ENCODE measurements around the gene AP2A1. TPM values are rescaled to one million over a fixed set of nuclear protein-coding genes. Genes with fewer than 3 reads are reported as not detected.
A peak's percentile ranks its signal among the peaks of the same experiment; 100 is the strongest.

AP2A1 gene
- total RNA-seq, 1 experiment from 2014 or later, result 119 TPM

DNA sequence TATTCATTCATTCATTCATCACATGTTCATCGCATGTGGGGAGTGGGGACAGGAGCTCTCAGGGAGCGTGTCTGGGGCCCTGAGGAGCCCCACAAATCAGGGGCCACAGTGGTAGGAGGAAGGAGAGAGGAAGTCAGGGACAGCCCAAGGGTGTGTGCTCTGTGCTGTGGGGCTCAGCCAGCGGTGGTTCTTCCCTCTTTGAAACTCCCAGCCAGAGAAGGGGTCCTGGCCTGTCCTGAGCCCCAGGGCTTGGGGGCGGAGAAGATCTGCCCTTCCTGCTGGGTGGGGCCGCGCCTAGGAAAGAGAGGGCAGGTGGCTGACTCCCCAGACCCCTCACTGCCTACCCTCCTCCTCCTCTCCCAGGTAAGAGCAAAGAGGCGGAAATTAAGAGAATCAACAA is 14.6 kb downstream of the AP2A1 start:
- no peak; the same call in 1 of the 2 replicates for ATAC-seq
- CTCF ChIA-PET, result interaction anchor here (1.0 kb wide), 1 partner anchor 24 kb away, joined by 3 read pairs; no protein-coding TSS in a partner anchor
- Mint-ChIP-seq H3K27ac (peak overlapping the region; percentile 43; the same call in 1 of the 2 replicates), H3K4me1 (peaks cover 7% of the 10 kb centered on the region), H3K9me3 (no peaks in the 10 kb centered on the region), H3K27me3 (ENCODE audit: low read depth) (no peaks in the 10 kb centered on the region), H3K4me3 (no peak overlapping the region), H3K36me3 (peaks cover 20% of the 10 kb centered on the region)
- DNase-seq (ENCODE audit: low spot score), result no peak
- POLR2A ChIA-PET, result no interaction called here
- TF ChIP-seq PRDM15 (CRISPR knock-in tag; IDR thresholded peaks at IDR 0.05) (no peak), ZMAT4 (CRISPR knock-in tag; IDR thresholded peaks at IDR 0.05) (no peak), PREB (CRISPR knock-in tag; IDR thresholded peaks at IDR 0.05; ENCODE audit: borderline replicate concordance) (no peak), EMX1 (CRISPR knock-in tag; IDR thresholded peaks at IDR 0.05) (no peak), JUN (CRISPR knock-in tag; IDR thresholded peaks at IDR 0.05) (no peak), PRRX2 (CRISPR knock-in tag; IDR thresholded peaks at IDR 0.05) (no peak)
- TF ChIP-seq, protein P1, sequence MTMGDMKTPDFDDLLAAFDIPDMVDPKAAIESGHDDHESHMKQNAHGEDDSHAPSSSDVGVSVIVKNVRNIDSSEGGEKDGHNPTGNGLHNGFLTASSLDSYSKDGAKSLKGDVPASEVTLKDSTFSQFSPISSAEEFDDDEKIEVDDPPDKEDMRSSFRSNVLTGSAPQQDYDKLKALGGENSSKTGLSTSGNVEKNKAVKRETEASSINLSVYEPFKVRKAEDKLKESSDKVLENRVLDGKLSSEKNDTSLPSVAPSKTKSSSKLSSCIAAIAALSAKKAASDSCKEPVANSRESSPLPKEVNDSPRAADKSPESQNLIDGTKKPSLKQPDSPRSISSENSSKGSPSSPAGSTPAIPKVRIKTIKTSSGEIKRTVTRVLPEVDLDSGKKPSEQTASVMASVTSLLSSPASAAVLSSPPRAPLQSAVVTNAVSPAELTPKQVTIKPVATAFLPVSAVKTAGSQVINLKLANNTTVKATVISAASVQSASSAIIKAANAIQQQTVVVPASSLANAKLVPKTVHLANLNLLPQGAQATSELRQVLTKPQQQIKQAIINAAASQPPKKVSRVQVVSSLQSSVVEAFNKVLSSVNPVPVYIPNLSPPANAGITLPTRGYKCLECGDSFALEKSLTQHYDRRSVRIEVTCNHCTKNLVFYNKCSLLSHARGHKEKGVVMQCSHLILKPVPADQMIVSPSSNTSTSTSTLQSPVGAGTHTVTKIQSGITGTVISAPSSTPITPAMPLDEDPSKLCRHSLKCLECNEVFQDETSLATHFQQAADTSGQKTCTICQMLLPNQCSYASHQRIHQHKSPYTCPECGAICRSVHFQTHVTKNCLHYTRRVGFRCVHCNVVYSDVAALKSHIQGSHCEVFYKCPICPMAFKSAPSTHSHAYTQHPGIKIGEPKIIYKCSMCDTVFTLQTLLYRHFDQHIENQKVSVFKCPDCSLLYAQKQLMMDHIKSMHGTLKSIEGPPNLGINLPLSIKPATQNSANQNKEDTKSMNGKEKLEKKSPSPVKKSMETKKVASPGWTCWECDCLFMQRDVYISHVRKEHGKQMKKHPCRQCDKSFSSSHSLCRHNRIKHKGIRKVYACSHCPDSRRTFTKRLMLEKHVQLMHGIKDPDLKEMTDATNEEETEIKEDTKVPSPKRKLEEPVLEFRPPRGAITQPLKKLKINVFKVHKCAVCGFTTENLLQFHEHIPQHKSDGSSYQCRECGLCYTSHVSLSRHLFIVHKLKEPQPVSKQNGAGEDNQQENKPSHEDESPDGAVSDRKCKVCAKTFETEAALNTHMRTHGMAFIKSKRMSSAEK (CRISPR knock-in tag; IDR thresholded peaks at IDR 0.05; ENCODE audit: borderline replicate concordance), result no peak

DNA sequence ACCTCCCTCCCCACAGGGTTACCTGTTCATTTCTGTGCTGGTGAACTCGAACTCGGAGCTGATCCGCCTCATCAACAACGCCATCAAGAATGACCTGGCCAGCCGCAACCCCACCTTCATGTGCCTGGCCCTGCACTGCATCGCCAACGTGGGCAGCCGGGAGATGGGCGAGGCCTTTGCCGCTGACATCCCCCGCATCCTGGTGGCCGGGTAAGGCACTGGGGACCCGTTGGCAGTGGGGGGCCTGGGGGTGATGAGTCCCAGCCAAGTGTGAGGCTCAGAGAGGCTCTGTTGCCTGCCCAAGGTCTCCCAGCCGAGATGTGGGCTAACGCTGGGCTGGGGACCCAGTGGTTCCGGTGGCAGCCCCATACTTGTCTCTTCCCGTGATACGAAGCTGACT is 15.7 kb downstream of the AP2A1 start:
- H3K27me3 Mint-ChIP-seq (ENCODE audit: low read depth), result no peaks in the 10 kb centered on the region
- peaks cover 24% of the 10 kb centered on the region for H3K36me3 Mint-ChIP-seq
- ATAC-seq, result no peak
- H3K9me3 Mint-ChIP-seq, result no peaks in the 10 kb centered on the region
- no peak for DNase-seq (ENCODE audit: low spot score)
- ChIA-PET CTCF (no interaction called here), POLR2A (no interaction called here)
- no peak overlapping the region for H3K4me3 Mint-ChIP-seq
- peaks cover 7% of the 10 kb centered on the region for H3K4me1 Mint-ChIP-seq
- H3K27ac Mint-ChIP-seq, result no peak overlapping the region
- TF ChIP-seq ZNF512 (CRISPR knock-in tag; IDR thresholded peaks at IDR 0.05; ENCODE audit: borderline replicate concordance) (no peak), ESRRA (CRISPR knock-in tag; IDR thresholded peaks at IDR 0.05; ENCODE audit: borderline replicate concordance) (no peak), ERG (CRISPR knock-in tag; IDR thresholded peaks at IDR 0.05) (no peak), KAT7 (CRISPR knock-in tag; IDR thresholded peaks at IDR 0.05; ENCODE audit: borderline replicate concordance) (no peak), FOXJ3 (CRISPR knock-in tag; IDR thresholded peaks at IDR 0.05; ENCODE audit: borderline replicate concordance) (no peak), TEAD1 (CRISPR knock-in tag; IDR thresholded peaks at IDR 0.05) (no peak), GRHL2 (CRISPR knock-in tag; IDR thresholded peaks at IDR 0.05; ENCODE audit: insufficient replicate concordance, severe bottlenecking) (no peak)
- TF ChIP-seq, protein P2, sequence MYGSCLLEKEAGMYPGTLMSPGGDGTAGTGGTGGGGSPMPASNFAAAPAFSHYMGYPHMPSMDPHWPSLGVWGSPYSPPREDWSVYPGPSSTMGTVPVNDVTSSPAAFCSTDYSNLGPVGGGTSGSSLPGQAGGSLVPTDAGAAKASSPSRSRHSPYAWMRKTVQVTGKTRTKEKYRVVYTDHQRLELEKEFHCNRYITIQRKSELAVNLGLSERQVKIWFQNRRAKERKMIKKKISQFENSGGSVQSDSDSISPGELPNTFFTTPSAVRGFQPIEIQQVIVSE (CRISPR knock-in tag; IDR thresholded peaks at IDR 0.05; ENCODE audit: borderline replicate concordance), result no peak
- TF ChIP-seq, protein P3, sequence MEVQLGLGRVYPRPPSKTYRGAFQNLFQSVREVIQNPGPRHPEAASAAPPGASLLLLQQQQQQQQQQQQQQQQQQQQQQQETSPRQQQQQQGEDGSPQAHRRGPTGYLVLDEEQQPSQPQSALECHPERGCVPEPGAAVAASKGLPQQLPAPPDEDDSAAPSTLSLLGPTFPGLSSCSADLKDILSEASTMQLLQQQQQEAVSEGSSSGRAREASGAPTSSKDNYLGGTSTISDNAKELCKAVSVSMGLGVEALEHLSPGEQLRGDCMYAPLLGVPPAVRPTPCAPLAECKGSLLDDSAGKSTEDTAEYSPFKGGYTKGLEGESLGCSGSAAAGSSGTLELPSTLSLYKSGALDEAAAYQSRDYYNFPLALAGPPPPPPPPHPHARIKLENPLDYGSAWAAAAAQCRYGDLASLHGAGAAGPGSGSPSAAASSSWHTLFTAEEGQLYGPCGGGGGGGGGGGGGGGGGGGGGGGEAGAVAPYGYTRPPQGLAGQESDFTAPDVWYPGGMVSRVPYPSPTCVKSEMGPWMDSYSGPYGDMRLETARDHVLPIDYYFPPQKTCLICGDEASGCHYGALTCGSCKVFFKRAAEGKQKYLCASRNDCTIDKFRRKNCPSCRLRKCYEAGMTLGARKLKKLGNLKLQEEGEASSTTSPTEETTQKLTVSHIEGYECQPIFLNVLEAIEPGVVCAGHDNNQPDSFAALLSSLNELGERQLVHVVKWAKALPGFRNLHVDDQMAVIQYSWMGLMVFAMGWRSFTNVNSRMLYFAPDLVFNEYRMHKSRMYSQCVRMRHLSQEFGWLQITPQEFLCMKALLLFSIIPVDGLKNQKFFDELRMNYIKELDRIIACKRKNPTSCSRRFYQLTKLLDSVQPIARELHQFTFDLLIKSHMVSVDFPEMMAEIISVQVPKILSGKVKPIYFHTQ (CRISPR knock-in tag; IDR thresholded peaks at IDR 0.05), result no peak
- TF ChIP-seq, protein P4, sequence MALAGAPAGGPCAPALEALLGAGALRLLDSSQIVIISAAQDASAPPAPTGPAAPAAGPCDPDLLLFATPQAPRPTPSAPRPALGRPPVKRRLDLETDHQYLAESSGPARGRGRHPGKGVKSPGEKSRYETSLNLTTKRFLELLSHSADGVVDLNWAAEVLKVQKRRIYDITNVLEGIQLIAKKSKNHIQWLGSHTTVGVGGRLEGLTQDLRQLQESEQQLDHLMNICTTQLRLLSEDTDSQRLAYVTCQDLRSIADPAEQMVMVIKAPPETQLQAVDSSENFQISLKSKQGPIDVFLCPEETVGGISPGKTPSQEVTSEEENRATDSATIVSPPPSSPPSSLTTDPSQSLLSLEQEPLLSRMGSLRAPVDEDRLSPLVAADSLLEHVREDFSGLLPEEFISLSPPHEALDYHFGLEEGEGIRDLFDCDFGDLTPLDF (CRISPR knock-in tag; IDR thresholded peaks at IDR 0.05), result no peak
